ENCODE data around the gene CEPT1.

DNA sequence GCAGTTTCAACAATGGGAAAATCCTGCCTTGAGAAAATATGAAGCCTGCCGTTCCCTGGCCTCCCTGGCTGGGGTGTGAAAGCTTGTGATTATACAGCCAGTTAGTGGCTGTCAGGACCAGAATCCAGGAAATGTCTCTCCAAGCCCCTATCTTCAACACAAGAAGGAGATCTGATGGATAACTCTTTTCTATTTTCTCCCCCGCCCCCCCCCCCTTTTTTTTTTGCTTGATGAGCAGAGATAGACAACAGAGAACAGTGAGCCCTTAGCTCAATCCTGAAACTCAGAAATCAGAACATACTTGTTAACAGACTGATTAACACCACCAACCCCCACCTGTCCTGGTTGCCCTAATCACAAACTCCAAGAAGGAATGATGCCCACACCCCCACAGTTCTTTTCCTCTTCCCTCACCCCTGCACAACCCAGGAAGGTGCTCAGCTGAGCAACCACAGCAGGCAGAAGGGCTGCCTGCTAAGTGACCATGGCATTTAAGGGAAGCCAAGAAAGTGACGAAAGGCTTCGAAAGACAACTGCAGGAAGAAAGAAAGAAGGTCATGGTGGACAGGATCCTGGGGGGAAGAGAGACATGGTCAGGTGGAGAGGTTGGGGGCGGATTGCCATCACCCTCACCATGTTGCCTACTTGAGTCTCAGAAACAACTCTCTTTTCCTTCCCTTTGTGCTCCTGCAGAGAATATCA lies 72.8 kb downstream of the CEPT1 start:
- TF ChIP-seq, protein P1, sequence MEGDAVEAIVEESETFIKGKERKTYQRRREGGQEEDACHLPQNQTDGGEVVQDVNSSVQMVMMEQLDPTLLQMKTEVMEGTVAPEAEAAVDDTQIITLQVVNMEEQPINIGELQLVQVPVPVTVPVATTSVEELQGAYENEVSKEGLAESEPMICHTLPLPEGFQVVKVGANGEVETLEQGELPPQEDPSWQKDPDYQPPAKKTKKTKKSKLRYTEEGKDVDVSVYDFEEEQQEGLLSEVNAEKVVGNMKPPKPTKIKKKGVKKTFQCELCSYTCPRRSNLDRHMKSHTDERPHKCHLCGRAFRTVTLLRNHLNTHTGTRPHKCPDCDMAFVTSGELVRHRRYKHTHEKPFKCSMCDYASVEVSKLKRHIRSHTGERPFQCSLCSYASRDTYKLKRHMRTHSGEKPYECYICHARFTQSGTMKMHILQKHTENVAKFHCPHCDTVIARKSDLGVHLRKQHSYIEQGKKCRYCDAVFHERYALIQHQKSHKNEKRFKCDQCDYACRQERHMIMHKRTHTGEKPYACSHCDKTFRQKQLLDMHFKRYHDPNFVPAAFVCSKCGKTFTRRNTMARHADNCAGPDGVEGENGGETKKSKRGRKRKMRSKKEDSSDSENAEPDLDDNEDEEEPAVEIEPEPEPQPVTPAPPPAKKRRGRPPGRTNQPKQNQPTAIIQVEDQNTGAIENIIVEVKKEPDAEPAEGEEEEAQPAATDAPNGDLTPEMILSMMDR (IDR thresholded peaks at IDR 0.05): no peak
- no peak for TF ChIP-seq POLR2A (IDR thresholded peaks at IDR 0.05)
